ELR (cell line): ENCODE results near the gene ALLC.
"Not testable (repeated sequence)": the region's sequence is repeated elsewhere in the genome, so short reads cannot be mapped to it uniquely, and the experiment has no call there.

Experiments used
- DNase-seq: peaks from one replicate; pipeline ENCODE4 v3.0.0-alpha.2; 2015; ENCODE audit warnings: low read depth

Gene ALLC

GRCh38 chr2:3657881-3658280 lies at the start of gene ALLC:
Gene ALLC, plus strand, starts transcription at chr2:3658200. Its CDS starts 12,958 bp downstream, at chr2:3671158.
- DNase-seq, result no peak

- no peak for DNase-seq
Observed at GRCh38 chr2:3608373-3609278, 49.4 kb upstream of the ALLC start.

- DNase-seq, result not testable (repeated sequence)
Observed at GRCh38 chr2:3609279-3609673, 48.7 kb upstream of the ALLC start.

- DNase-seq, result no peak
Observed at GRCh38 chr2:3610415-3610814, 47.6 kb upstream of the ALLC start.

GRCh38 chr2:3610881-3611505 lies 47.0 kb upstream of the ALLC start:
- no peak for DNase-seq

- DNase-seq, result no peak
Observed at GRCh38 chr2:3611589-3611988, 46.4 kb upstream of the ALLC start.

- DNase-seq, result no peak
Observed at GRCh38 chr2:3612639-3613523, 45.1 kb upstream of the ALLC start.

- no peak for DNase-seq
Observed at GRCh38 chr2:3613524-3613905, 44.5 kb upstream of the ALLC start.

GRCh38 chr2:3614743-3615142 lies 43.3 kb upstream of the ALLC start:
- DNase-seq, result not testable (repeated sequence)

GRCh38 chr2:3615541-3616200 lies 42.3 kb upstream of the ALLC start:
- DNase-seq, result not testable (repeated sequence)

- DNase-seq, result not testable (repeated sequence)
Observed at GRCh38 chr2:3616435-3617197, 41.4 kb upstream of the ALLC start.

- DNase-seq, result no peak
Observed at GRCh38 chr2:3617198-3617890, 40.7 kb upstream of the ALLC start.

GRCh38 chr2:3618367-3618766 lies 39.6 kb upstream of the ALLC start:
- no peak for DNase-seq

- no peak for DNase-seq
Observed at GRCh38 chr2:3619033-3619432, 39.0 kb upstream of the ALLC start.

- not testable (repeated sequence) for DNase-seq
Observed at GRCh38 chr2:3619661-3620060, 38.3 kb upstream of the ALLC start.

GRCh38 chr2:3620834-3621233 lies 37.2 kb upstream of the ALLC start:
- no peak for DNase-seq

GRCh38 chr2:3622967-3623366 lies 35.0 kb upstream of the ALLC start:
- DNase-seq, result no peak

GRCh38 chr2:3624059-3624794 lies 33.8 kb upstream of the ALLC start:
- DNase-seq, result no peak

GRCh38 chr2:3625186-3625585 lies 32.8 kb upstream of the ALLC start:
- no peak for DNase-seq
